Heart left ventricle (tissue), 13 donors: ENCODE measurements around the gene SLC2A10.

Experiments
- CTCF ChIP-seq, 12 donors: fragments of 200-600 bp; sonication (generic) in 4 of 12; IDR thresholded peaks; one replicate each; pipeline versions ENCODE4 v1.5.0 to v1.8.0; 2018 to 2022; ENCODE audit warnings: antibody characterized with exemption in 12 of 12, mild to moderate bottlenecking in 5 of 12
- POLR2A ChIP-seq, 2 donors: fragments of 450-650 bp; IDR thresholded peaks; one replicate each; pipeline ENCODE4 v1.6.1; 2017; ENCODE audit warnings: antibody characterized with exemption in 2 of 2, mild to moderate bottlenecking in 2 of 2, moderate library complexity in 2 of 2
- donor health status: ischemic (EF 13 %, LVEDD 7.1; RV severe dilation, severe dysfunction).
- donor health status: DM: no; HTN: yes; CAD: no.
- donor health status: DM: no; HTN: no; CAD: no.
- donor health status: ischemic (EF 25% LVEDD 6.9; RV normal size, moderate dysfunction).
- donor health status: ischemic (EF 25% LVEDD 5.7; RV mildly dilated, moderate dysfunction).
- donor health status: ischemic (EF 35%, LVEDD 5.7; RV mildly dilated, moderate dysfunction).
- donor health status: nonischemic (EF 11% LVEDD 7.7; RV severe dilation, severe dysfunction).
- donor health status: DM: yes; HTN: yes; CAD: no.
- donor health status: PGD.
- donor health status: ischemic (EF 29% LVEDD 5.4; RV normal size, mild dysfunction).
- donor health status: nonischemic (EF 23%, LVEDD 6.1; RV moderate dilation, normal function).

GRCh38 chr20:46708172-46708860 lies 1.1 kb upstream of the SLC2A10 start:
- no peak for TF ChIP-seq CTCF (IDR thresholded peaks at IDR 0.05)
- no peak for TF ChIP-seq POLR2A (IDR thresholded peaks at IDR 0.05)
